ENCODE measurements around the gene KMT2D.

DNA sequence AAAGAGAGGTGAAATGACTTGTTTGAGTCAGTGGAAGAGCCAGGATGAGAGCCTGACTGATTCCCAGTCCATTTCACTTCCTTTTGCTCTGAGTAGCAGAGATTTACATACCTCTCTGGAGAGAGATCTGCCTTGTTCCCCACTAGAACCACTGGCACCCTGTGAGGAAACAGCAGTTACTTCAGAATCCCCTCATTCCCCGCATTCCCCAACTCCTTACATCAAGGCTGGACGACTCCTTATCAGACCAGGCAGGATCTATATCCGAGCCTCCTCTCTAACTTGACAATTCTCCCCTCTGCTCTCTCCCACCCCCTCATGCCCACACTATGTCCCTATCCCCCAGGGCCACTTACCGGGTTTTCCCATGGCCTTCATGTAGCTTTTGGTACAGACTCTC, 5.5 kb upstream of the KMT2D start:
- TF ChIP-seq, protein P1, sequence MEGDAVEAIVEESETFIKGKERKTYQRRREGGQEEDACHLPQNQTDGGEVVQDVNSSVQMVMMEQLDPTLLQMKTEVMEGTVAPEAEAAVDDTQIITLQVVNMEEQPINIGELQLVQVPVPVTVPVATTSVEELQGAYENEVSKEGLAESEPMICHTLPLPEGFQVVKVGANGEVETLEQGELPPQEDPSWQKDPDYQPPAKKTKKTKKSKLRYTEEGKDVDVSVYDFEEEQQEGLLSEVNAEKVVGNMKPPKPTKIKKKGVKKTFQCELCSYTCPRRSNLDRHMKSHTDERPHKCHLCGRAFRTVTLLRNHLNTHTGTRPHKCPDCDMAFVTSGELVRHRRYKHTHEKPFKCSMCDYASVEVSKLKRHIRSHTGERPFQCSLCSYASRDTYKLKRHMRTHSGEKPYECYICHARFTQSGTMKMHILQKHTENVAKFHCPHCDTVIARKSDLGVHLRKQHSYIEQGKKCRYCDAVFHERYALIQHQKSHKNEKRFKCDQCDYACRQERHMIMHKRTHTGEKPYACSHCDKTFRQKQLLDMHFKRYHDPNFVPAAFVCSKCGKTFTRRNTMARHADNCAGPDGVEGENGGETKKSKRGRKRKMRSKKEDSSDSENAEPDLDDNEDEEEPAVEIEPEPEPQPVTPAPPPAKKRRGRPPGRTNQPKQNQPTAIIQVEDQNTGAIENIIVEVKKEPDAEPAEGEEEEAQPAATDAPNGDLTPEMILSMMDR (conservative IDR thresholded peaks at IDR 0.05; ENCODE audit: low read length) = no peak
- TF ChIP-seq EZH2phosphoT487 (IDR thresholded peaks at IDR 0.05; ENCODE audit: borderline replicate concordance) = no peak

All from Loucy (cell line).